H4 (cell line): ENCODE data around the gene XRCC1. TPM values are rescaled to one million over a fixed set of nuclear protein-coding genes. Genes with fewer than 3 reads are reported as not detected.

Experiments
- total RNA-seq: library from RNA; depleted of rRNA; stranded (reverse); fragments of >200 nt; shearing (Covaris generic); gene quantifications from 2 replicates; pipeline ENCODE4 v1.2.3, GENCODE V29; 2014; rRNA removed

The XRCC1 gene
- total RNA-seq, 1 experiment from 2014 or later: 31.0 TPM

Other genes starting within 250 kb of the XRCC1 start
- 0.21 TPM in 1 of 2 replicates, not detected in the other for gene CD177, start 221.8 kb downstream of the XRCC1 start, total RNA-seq
- not detected in 2 replicates for gene TEX101, start 160.6 kb downstream of the XRCC1 start, total RNA-seq
- 0.17 and 0.29 TPM in 2 replicates for gene LYPD3, start 109.9 kb downstream of the XRCC1 start, total RNA-seq
- 1.3 and 2.1 TPM in 2 replicates for gene PHLDB3, start 70.8 kb downstream of the XRCC1 start, total RNA-seq
- 33.6 and 50.4 TPM in 2 replicates for gene ETHE1, start 48.3 kb downstream of the XRCC1 start, total RNA-seq
- not detected in 2 replicates for gene ZNF575, start 42.3 kb downstream of the XRCC1 start, total RNA-seq
- gene PINLYP, start 274 bp upstream of the XRCC1 start, total RNA-seq: not detected in 2 replicates
- gene IRGQ, start 20.6 kb upstream of the XRCC1 start, total RNA-seq: 20.6 and 22.4 TPM in 2 replicates
- 12.5 and 17.7 TPM in 2 replicates for gene ZNF576, start 21.1 kb upstream of the XRCC1 start, total RNA-seq
- not detected in 2 replicates for gene SRRM5, start 36.6 kb upstream of the XRCC1 start, total RNA-seq
- gene ZNF428, start 44.1 kb upstream of the XRCC1 start, total RNA-seq: 20.4 and 34.2 TPM in 2 replicates
- gene CADM4, start 64.3 kb upstream of the XRCC1 start, total RNA-seq: 2.2 and 5.4 TPM in 2 replicates
- gene PLAUR, start 94.6 kb upstream of the XRCC1 start, total RNA-seq: 41.3 and 53.7 TPM in 2 replicates
- gene IRGC, start 140.5 kb upstream of the XRCC1 start, total RNA-seq: not detected in 2 replicates
- 7.9 and 14.9 TPM in 2 replicates for gene SMG9, start 179.4 kb upstream of the XRCC1 start, total RNA-seq
- 1.2 and 3.1 TPM in 2 replicates for gene KCNN4, start 205.4 kb upstream of the XRCC1 start, total RNA-seq
- gene LYPD5, start 226.9 kb upstream of the XRCC1 start, total RNA-seq: 0.66 TPM in 1 of 2 replicates, not detected in the other